HEK293 (cell line): Measurements from ENCODE around the gene SRD5A1.

ENCODE experiments used
- CTCF ChIA-PET: fragments of 350-600 bp; formaldehyde crosslinking; extraction: SDS; loops from one replicate; lab custom pipeline; 2021; ENCODE audit warnings: antibody characterized with exemption; lab: Yijun Ruan, JAX
- POLR2A ChIA-PET: fragments of 300-600 bp; formaldehyde crosslinking; extraction: SDS; loops from one replicate; lab custom pipeline; 2020; ENCODE audit warnings: antibody characterized with exemption, inconsistent platforms; lab: Yijun Ruan, JAX
- H3K27ac ChIP-seq: fragments of 200-500 bp; sonication (Bioruptor generic); 2 replicates; pipeline ENCODE4 v1.5.1; 2014; ENCODE audit warnings: low read depth, low read length, control low read depth, inconsistent platforms; ENCODE audit errors: extremely low read depth
- H3K36me3 ChIP-seq, 2 experiments: fragments of 200-500 bp in 1 of 2; sonication (Bioruptor generic) in 1 of 2; 1 replicate in 1 of 2; 2 replicates in 1 of 2; pipeline ENCODE4 v1.5.1; 2014 to 2017; ENCODE audit warnings: inconsistent platforms in 2 of 2, low read length in 2 of 2; ENCODE audit not compliant: control insufficient read depth in 2 of 2, insufficient read depth in 1 of 2
- H3K4me1 ChIP-seq: fragments of 200-500 bp; sonication (Bioruptor generic); 2 replicates; pipeline ENCODE4 v1.5.1; 2014; ENCODE audit warnings: mild to moderate bottlenecking, low read length, inconsistent platforms; ENCODE audit not compliant: control insufficient read depth, insufficient read depth
- H3K4me3 ChIP-seq: 2 replicates; pipeline ENCODE4 v1.5.1; 2011; ENCODE audit warnings: low read depth, mild to moderate bottlenecking, control low read depth, low read length, moderate library complexity
- H3K9me3 ChIP-seq: fragments of 200-500 bp; sonication (Bioruptor generic); 2 replicates; pipeline ENCODE4 v1.5.1; 2014; ENCODE audit warnings: low read depth, low read length, inconsistent platforms; ENCODE audit not compliant: control insufficient read depth, insufficient read depth
- REPIN1 ChIP-seq: fragments of 450-650 bp; formaldehyde crosslinking; IDR thresholded peaks from 2 replicates; pipeline ENCODE4 v1.5.1; 2017; ENCODE audit warnings: missing biosample characterization, missing genetic modification characterization, low read depth
- SALL2 ChIP-seq: fragments of 450-650 bp; formaldehyde crosslinking; IDR thresholded peaks from 2 replicates; pipeline ENCODE4 v1.5.0; 2017; ENCODE audit warnings: missing biosample characterization, mild to moderate bottlenecking, missing genetic modification characterization, borderline replicate concordance
- SCRT2 ChIP-seq: fragments of 450-650 bp; formaldehyde crosslinking; IDR thresholded peaks from 2 replicates; pipeline ENCODE4 v1.5.1; 2016; ENCODE audit warnings: missing biosample characterization, missing genetic modification characterization
- ZBTB1 ChIP-seq: fragments of 450-650 bp; formaldehyde crosslinking; IDR thresholded peaks from 2 replicates; pipeline ENCODE4 v1.5.1; 2016; ENCODE audit warnings: missing biosample characterization, missing genetic modification characterization
- ZBTB17 ChIP-seq: fragments of 450-650 bp; formaldehyde crosslinking; IDR thresholded peaks from 2 replicates; pipeline ENCODE4 v1.5.1; 2016; ENCODE audit warnings: missing biosample characterization, missing genetic modification characterization
- ZFP37 ChIP-seq: fragments of 450-650 bp; formaldehyde crosslinking; IDR thresholded peaks from 2 replicates; pipeline ENCODE4 v1.5.1; 2016; ENCODE audit warnings: missing biosample characterization, missing genetic modification characterization
- ZNF221 ChIP-seq: fragments of 450-650 bp; formaldehyde crosslinking; IDR thresholded peaks from 2 replicates; pipeline ENCODE4 v1.5.1; 2017; ENCODE audit warnings: missing biosample characterization, missing genetic modification characterization, borderline replicate concordance
- ZNF292 ChIP-seq: fragments of 450-650 bp; formaldehyde crosslinking; IDR thresholded peaks from 2 replicates; pipeline ENCODE4 v1.5.1; 2016; ENCODE audit warnings: low read depth, missing biosample characterization, missing genetic modification characterization, borderline replicate concordance
- ZNF510 ChIP-seq: fragments of 450-650 bp; formaldehyde crosslinking; IDR thresholded peaks from 2 replicates; pipeline ENCODE4 v1.5.1; 2018; ENCODE audit warnings: mild to moderate bottlenecking, missing genetic modification characterization, missing biosample characterization; ENCODE audit not compliant: insufficient replicate concordance
- ZNF514 ChIP-seq: fragments of 450-650 bp; formaldehyde crosslinking; IDR thresholded peaks from 2 replicates; pipeline ENCODE4 v1.5.1; 2016; ENCODE audit warnings: missing biosample characterization, missing genetic modification characterization
- ZNF624 ChIP-seq: fragments of 450-650 bp; formaldehyde crosslinking; IDR thresholded peaks from 2 replicates; pipeline ENCODE4 v1.5.1; 2017; ENCODE audit warnings: missing biosample characterization, missing genetic modification characterization
- ZNF747 ChIP-seq: fragments of 450-650 bp; formaldehyde crosslinking; IDR thresholded peaks from 2 replicates; pipeline ENCODE4 v1.5.1; 2016; ENCODE audit warnings: missing biosample characterization, missing genetic modification characterization
- ZNF76 ChIP-seq: fragments of 450-650 bp; formaldehyde crosslinking; IDR thresholded peaks from 2 replicates; pipeline ENCODE4; 2016; ENCODE audit warnings: low read depth, missing biosample characterization, missing genetic modification characterization, borderline replicate concordance
- ZSCAN30 ChIP-seq: fragments of 450-650 bp; IDR thresholded peaks from 2 replicates; pipeline ENCODE4 v1.5.1; 2018; ENCODE audit warnings: missing biosample characterization, mild to moderate bottlenecking, missing genetic modification characterization, moderate library complexity
- TF ChIP-seq, protein P1 (sequence below): fragments of 450-650 bp; formaldehyde crosslinking; conservative IDR thresholded peaks from 2 replicates; pipeline ENCODE4 v1.5.1; 2016; ENCODE audit warnings: low read depth, missing biosample characterization, missing genetic modification characterization
- TF ChIP-seq, protein P2 (sequence below): fragments of 450-650 bp; formaldehyde crosslinking; IDR thresholded peaks from 2 replicates; pipeline ENCODE4 v1.5.1; 2017; ENCODE audit warnings: missing biosample characterization, missing genetic modification characterization
- TF ChIP-seq, protein P3 (sequence below): fragments of 450-650 bp; formaldehyde crosslinking; IDR thresholded peaks from 2 replicates; pipeline ENCODE4 v1.5.1; 2016; ENCODE audit warnings: missing biosample characterization, missing genetic modification characterization
- TF ChIP-seq, protein P4 (sequence below): fragments of 450-650 bp; formaldehyde crosslinking; IDR thresholded peaks from 2 replicates; pipeline ENCODE4 v1.5.1; 2016; ENCODE audit warnings: missing biosample characterization, missing genetic modification characterization

The SRD5A1 gene

DNA sequence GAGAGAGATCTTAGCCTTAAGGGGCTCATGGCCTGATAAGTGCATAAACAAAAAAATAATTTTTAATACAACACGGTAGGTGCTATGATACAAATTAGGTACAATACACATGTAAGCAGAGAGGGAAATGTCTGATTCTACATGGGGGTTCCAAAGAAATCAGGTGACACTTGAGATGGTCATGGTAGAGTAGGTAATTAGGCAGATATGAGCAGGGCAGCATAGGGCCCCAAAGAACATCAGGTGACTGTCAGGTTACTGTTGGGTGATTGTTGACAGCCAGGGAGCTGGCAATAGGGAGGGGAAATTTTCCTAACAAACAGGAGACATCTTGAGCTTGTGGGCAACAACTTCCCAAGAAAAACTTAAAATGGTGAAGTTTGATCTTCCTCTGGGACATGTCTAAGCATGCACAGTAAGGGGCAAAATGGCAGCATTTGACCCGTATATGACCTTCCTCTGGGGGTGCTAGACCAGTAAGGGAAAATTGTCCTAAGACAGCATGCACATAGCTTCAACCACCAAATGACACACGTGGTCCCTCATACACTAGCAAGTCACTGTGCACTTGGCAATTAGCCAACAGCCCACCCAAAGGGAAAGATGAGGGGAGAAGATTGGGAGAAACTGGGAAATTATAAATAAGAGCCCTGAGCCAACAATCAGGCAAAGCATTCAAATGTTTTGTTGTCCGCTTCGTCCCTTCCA lies 42.7 kb downstream of the SRD5A1 start:
- Histone ChIP-seq H3K27ac (no peak overlapping the region), H3K36me3 (no peaks in the 10 kb centered on the region), H3K9me3 (no peaks in the 10 kb centered on the region), H3K4me1 (no peaks in the 10 kb centered on the region), H3K4me3 (no peak overlapping the region)
- CTCF ChIA-PET = no interaction called here
- TF ChIP-seq, protein P1, sequence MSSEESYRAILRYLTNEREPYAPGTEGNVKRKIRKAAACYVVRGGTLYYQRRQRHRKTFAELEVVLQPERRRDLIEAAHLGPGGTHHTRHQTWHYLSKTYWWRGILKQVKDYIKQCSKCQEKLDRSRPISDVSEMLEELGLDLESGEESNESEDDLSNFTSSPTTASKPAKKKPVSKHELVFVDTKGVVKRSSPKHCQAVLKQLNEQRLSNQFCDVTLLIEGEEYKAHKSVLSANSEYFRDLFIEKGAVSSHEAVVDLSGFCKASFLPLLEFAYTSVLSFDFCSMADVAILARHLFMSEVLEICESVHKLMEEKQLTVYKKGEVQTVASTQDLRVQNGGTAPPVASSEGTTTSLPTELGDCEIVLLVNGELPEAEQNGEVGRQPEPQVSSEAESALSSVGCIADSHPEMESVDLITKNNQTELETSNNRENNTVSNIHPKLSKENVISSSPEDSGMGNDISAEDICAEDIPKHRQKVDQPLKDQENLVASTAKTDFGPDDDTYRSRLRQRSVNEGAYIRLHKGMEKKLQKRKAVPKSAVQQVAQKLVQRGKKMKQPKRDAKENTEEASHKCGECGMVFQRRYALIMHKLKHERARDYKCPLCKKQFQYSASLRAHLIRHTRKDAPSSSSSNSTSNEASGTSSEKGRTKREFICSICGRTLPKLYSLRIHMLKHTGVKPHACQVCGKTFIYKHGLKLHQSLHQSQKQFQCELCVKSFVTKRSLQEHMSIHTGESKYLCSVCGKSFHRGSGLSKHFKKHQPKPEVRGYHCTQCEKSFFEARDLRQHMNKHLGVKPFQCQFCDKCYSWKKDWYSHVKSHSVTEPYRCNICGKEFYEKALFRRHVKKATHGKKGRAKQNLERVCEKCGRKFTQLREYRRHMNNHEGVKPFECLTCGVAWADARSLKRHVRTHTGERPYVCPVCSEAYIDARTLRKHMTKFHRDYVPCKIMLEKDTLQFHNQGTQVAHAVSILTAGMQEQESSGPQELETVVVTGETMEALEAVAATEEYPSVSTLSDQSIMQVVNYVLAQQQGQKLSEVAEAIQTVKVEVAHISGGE (tag by site-specific recombination) = 0 out of 2 replicates have a peak, but pooled peaks have one; percentile 2
- TF ChIP-seq ZNF747 (tag by site-specific recombination) = no peak
- POLR2A ChIA-PET = no interaction called here

DNA sequence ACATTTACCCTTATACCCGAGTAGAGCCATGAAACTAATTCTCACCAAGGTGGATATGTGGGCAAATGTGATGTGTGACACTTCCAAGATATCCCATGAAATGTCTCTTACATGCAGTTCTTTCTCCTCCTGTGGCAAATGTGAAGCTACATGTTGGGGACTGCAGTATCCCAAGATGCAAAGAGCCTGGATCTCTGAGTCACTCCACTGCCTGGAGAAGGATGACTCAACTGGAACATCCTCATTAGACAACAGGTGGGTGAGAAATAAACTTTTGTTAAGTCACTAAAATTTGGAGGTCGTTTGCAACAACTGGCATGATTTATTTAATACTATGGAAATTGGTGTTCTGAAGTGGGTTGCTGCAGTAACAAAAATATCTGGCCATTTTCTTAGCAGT lies 43.5 kb downstream of the SRD5A1 start:
- Histone ChIP-seq H3K9me3 (no peaks in the 10 kb centered on the region), H3K36me3 (no peaks in the 10 kb centered on the region), H3K4me1 (no peaks in the 10 kb centered on the region), H3K4me3 (no peak overlapping the region), H3K27ac (no peak overlapping the region)
- ChIA-PET CTCF (no interaction called here), POLR2A (no interaction called here)
- TF ChIP-seq, protein P2, sequence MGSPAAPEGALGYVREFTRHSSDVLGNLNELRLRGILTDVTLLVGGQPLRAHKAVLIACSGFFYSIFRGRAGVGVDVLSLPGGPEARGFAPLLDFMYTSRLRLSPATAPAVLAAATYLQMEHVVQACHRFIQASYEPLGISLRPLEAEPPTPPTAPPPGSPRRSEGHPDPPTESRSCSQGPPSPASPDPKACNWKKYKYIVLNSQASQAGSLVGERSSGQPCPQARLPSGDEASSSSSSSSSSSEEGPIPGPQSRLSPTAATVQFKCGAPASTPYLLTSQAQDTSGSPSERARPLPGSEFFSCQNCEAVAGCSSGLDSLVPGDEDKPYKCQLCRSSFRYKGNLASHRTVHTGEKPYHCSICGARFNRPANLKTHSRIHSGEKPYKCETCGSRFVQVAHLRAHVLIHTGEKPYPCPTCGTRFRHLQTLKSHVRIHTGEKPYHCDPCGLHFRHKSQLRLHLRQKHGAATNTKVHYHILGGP (tag by site-specific recombination) = no peak
- no peak for TF ChIP-seq ZNF221 (tag by site-specific recombination)
- TF ChIP-seq, protein P3, sequence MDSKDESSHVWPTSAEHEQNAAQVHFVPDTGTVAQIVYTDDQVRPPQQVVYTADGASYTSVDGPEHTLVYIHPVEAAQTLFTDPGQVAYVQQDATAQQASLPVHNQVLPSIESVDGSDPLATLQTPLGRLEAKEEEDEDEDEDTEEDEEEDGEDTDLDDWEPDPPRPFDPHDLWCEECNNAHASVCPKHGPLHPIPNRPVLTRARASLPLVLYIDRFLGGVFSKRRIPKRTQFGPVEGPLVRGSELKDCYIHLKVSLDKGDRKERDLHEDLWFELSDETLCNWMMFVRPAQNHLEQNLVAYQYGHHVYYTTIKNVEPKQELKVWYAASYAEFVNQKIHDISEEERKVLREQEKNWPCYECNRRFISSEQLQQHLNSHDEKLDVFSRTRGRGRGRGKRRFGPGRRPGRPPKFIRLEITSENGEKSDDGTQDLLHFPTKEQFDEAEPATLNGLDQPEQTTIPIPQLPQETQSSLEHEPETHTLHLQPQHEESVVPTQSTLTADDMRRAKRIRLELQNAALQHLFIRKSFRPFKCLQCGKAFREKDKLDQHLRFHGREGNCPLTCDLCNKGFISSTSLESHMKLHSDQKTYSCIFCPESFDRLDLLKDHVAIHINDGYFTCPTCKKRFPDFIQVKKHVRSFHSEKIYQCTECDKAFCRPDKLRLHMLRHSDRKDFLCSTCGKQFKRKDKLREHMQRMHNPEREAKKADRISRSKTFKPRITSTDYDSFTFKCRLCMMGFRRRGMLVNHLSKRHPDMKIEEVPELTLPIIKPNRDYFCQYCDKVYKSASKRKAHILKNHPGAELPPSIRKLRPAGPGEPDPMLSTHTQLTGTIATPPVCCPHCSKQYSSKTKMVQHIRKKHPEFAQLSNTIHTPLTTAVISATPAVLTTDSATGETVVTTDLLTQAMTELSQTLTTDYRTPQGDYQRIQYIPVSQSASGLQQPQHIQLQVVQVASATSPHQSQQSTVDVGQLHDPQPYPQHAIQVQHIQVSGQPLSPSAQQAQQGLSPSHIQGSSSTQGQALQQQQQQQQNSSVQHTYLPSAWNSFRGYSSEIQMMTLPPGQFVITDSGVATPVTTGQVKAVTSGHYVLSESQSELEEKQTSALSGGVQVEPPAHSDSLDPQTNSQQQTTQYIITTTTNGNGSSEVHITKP (tag by site-specific recombination) = no peak
- TF ChIP-seq ZNF510 (tag by site-specific recombination) = no peak
- no peak for TF ChIP-seq ZBTB17 (tag by site-specific recombination)
- TF ChIP-seq REPIN1 (tag by site-specific recombination) = no peak
- no peak for TF ChIP-seq ZNF514 (tag by site-specific recombination)
- TF ChIP-seq, protein P4, sequence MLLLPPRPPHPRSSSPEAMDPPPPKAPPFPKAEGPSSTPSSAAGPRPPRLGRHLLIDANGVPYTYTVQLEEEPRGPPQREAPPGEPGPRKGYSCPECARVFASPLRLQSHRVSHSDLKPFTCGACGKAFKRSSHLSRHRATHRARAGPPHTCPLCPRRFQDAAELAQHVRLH = no peak
- TF ChIP-seq SCRT2 (tag by site-specific recombination) = peak; percentile 81
- no peak for TF ChIP-seq ZNF624 (tag by site-specific recombination)
- no peak for TF ChIP-seq ZNF292 (tag by site-specific recombination)
- no peak for TF ChIP-seq ZBTB1 (tag by site-specific recombination)
- TF ChIP-seq ZSCAN30 (tag by site-specific recombination) = no peak
- TF ChIP-seq, protein P1 (tag by site-specific recombination) = 0 out of 2 replicates have a peak, but pooled peaks have one; percentile 3
- TF ChIP-seq ZNF76 (tag by site-specific recombination) = no peak
- TF ChIP-seq SALL2 (tag by site-specific recombination) = no peak
- TF ChIP-seq ZFP37 (tag by site-specific recombination) = no peak
